ENCODE data around the gene LENG1. TPM values are rescaled to one million over a fixed set of nuclear protein-coding genes. Genes with fewer than 3 reads are reported as not detected.

LENG1 gene
- total RNA-seq, 1 donor from 2014 or later = 4.2 TPM

GRCh38 chr19:54106716-54107115 lies 52.8 kb downstream of the LENG1 start:
- no peak for DNase-seq

GRCh38 chr19:54105796-54106195 lies 53.7 kb downstream of the LENG1 start:
- no peak for DNase-seq

Other genes with a start within 250 kb of the LENG1 start
- 4.7 TPM for gene CACNG8, start 196.8 kb downstream of the LENG1 start, total RNA-seq
- gene CACNG6, start 168.1 kb downstream of the LENG1 start, total RNA-seq = 0.47 TPM
- not detected for gene VSTM1, start 95.8 kb downstream of the LENG1 start, total RNA-seq
- not detected for gene TARM1, start 78.4 kb downstream of the LENG1 start, total RNA-seq
- gene OSCAR, start 58.9 kb downstream of the LENG1 start, total RNA-seq = 0.47 TPM
- gene NDUFA3, start 56.9 kb downstream of the LENG1 start, total RNA-seq = 10.8 TPM
- 5.8 TPM for gene TFPT, start 44.1 kb downstream of the LENG1 start, total RNA-seq
- 24.0 TPM for gene PRPF31, start 44.0 kb downstream of the LENG1 start, total RNA-seq
- gene CNOT3, start 22.0 kb downstream of the LENG1 start, total RNA-seq = 4.4 TPM
- not detected for gene TMC4, start 13.4 kb upstream of the LENG1 start, total RNA-seq
- 19.2 TPM for gene MBOAT7, start 29.9 kb upstream of the LENG1 start, total RNA-seq
- 34.2 TPM for gene TSEN34, start 31.6 kb upstream of the LENG1 start, total RNA-seq
- 1,641 TPM for gene RPS9, start 41.1 kb upstream of the LENG1 start, total RNA-seq
- not detected for gene LILRB3, start 63.3 kb upstream of the LENG1 start, total RNA-seq
- gene LILRA6, start 83.1 kb upstream of the LENG1 start, total RNA-seq = not detected
- gene LILRB5, start 97.6 kb upstream of the LENG1 start, total RNA-seq = 0.16 TPM
- gene LILRB2, start 121.4 kb upstream of the LENG1 start, total RNA-seq = not detected
- 0.78 TPM for gene LILRA5, start 153.4 kb upstream of the LENG1 start, total RNA-seq
- 0.16 TPM for gene LILRA4, start 179.4 kb upstream of the LENG1 start, total RNA-seq
- 1.1 TPM for gene LAIR1, start 205.2 kb upstream of the LENG1 start, total RNA-seq

Data from occipital lobe (tissue), 2 donors.